ENCODE measurements around the gene RERE.

RERE gene

DNA sequence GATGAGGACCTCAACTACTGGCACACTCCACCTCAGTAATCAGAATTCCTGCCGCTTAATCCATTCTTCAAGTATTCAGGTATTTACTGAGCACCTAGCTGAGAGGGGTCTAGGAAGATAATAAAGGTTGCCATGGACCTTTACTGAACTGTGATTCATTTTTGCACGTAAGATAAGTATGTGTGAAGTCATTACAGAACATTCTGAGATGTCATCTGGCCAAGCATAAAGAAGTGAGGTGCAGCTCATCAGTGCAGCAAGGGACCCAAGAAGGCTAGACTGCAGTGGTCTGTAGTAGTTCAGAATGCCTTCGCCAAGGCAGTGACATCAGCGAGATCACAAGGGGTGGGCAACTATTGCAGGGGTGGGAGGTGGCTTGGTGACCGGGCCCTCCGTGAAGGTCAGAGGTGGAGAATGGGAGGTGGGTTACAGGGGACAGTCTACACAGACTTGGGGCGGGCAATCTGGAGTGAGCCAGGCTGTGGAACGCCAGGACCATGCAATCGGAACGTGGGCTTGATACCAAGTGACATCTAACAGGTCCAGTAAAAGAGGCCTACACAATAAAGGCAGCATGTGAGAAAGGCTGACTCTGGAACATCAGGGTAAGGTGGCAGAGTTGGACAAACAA is 392.2 kb downstream of the RERE start:
- H3K27ac ChIP-seq (ENCODE audit: insufficient read depth, low read length, poor library complexity, severe bottlenecking): peak overlapping the region; percentile 82
- peaks cover 51% of the 10 kb centered on the region for H3K4me1 ChIP-seq (ENCODE audit: control insufficient read depth, insufficient read depth, low read length, poor library complexity, severe bottlenecking)
- no peaks in the 10 kb centered on the region for H3K27me3 ChIP-seq (replicated peaks; ENCODE audit: control insufficient read depth, insufficient read depth, low read length, poor library complexity, severe bottlenecking)
- H3K36me3 ChIP-seq (ENCODE audit: control insufficient read depth, insufficient read depth, low read length): peaks cover 3% of the 10 kb centered on the region
- no peak for DNase-seq
- H3K4me3 ChIP-seq (ENCODE audit: insufficient read depth, low read depth, low read length, poor library complexity, severe bottlenecking): no peak overlapping the region
- no peaks in the 10 kb centered on the region for H3K9me3 ChIP-seq (ENCODE audit: control insufficient read depth, low read length)

DNA sequence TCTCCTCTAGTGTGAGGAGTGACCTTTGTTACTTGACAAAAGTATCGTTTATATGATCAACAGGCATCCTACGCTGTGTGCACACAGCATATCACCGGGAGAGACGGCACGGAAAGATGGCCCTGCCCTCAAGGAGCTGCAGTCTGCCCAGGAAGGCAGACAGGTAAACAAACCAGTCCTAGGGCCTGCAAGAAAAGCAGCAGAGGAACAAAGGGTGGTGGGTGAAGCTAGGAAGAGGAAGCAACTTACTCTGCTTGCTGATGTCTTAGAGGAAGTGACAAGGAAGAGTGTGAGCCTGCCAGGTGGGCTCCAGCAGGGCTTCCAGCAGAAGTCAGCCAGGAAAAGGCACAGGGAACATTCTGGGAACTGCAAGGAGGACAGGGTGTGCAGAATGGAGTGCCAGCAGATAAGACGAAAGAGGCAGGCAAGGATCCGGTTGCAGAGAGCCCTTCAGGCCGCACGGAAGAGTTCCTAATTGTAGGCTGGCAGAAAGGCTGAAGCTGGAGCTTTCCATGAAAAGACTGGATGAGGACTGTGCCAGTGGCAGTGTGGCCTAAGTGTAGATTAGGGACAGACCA is 392.8 kb downstream of the RERE start:
- peaks cover 7% of the 10 kb centered on the region for H3K36me3 ChIP-seq (ENCODE audit: control insufficient read depth, insufficient read depth, low read length)
- peaks cover 55% of the 10 kb centered on the region for H3K4me1 ChIP-seq (ENCODE audit: control insufficient read depth, insufficient read depth, low read length, poor library complexity, severe bottlenecking)

DNA sequence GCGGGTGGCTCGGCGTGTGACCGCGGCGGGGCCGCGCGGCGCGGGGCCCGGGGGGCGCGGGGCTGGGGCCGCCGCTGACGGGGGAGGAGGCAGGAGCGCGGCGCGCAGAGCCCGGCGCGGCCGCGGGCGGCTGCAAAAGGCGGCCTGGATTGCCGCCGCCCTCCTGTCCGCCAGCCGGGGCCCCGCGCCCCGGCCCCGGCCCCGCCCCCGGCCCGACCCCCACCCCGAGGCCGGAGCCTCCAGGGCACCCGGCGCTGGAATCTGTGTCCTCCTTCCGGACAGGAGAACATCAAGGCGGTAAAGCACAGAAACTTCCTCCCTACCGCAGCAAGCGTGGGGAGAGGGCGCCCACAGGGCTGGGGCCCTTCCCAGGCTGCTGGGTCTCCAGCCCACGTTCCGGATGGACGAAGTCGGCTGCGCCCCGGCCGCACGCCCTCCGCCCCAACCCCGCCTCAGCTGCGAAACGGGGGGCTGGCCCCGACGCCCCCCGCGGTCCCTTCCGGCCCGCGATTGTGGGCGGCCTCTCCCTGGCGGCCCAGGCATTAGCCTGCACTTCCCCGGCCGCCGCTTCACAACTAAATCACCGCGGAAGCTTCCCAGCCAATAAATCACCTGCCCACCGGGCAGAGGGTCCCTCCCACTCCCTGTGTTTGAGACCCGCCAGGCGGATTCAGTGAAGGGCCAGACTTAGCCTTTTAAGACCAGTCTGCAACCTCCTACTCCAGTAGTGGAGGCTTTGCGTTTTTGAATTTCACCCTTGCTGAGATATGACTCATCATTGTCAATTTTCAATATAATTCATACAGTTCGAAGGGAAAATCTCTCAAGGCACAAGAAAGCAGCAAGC is 393.5 kb downstream of the RERE start:
- peak; percentile 34 to 44 (median 38) for DNase-seq
- Histone ChIP-seq H3K27me3 (replicated peaks; ENCODE audit: control insufficient read depth, insufficient read depth, low read length, poor library complexity, severe bottlenecking) (no peaks in the 10 kb centered on the region), H3K4me3 (ENCODE audit: insufficient read depth, low read depth, low read length, poor library complexity, severe bottlenecking) (peak overlapping the region; percentile 94), H3K27ac (ENCODE audit: insufficient read depth, low read length, poor library complexity, severe bottlenecking) (peak overlapping the region; percentile 87), H3K9me3 (ENCODE audit: control insufficient read depth, low read length) (no peaks in the 10 kb centered on the region), H3K4me1 (ENCODE audit: control insufficient read depth, insufficient read depth, low read length, poor library complexity, severe bottlenecking) (peaks cover 60% of the 10 kb centered on the region), H3K36me3 (ENCODE audit: control insufficient read depth, insufficient read depth, low read length) (peaks cover 7% of the 10 kb centered on the region)

More for the DNA sequence above, 392.8 kb downstream of the RERE start:
- peak overlapping the region; percentile 82 for H3K27ac ChIP-seq (ENCODE audit: insufficient read depth, low read length, poor library complexity, severe bottlenecking)
- H3K27me3 ChIP-seq (replicated peaks; ENCODE audit: control insufficient read depth, insufficient read depth, low read length, poor library complexity, severe bottlenecking): no peaks in the 10 kb centered on the region
- peak overlapping the region; percentile 63 for H3K4me3 ChIP-seq (ENCODE audit: insufficient read depth, low read depth, low read length, poor library complexity, severe bottlenecking)
- no peaks in the 10 kb centered on the region for H3K9me3 ChIP-seq (ENCODE audit: control insufficient read depth, low read length)
- peak; percentile 5 to 33 (median 27) for DNase-seq

DNA sequence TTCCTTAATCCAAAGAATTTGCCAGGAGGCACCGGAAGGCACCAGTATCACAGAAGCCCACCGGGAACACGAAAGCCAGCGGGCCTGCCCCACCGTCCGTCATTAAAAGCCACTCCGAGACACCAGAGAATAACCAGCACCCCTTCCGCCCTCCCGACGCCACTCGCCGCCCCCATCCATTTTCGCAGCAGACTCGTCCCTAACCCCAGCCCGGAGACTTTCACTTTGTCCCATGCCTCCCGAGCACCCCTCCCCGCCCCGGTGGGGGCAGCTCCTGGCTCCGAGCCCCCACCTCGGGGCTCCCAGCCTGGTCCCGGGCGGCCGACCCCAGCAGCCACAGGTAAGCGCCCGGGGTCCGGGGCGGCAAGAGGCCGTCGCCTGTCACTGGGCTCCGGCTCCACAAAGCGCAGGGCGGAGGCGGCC is 394.2 kb downstream of the RERE start:
- H3K4me1 ChIP-seq (ENCODE audit: control insufficient read depth, insufficient read depth, low read length, poor library complexity, severe bottlenecking): peaks cover 60% of the 10 kb centered on the region
- peak overlapping the region; percentile 87 for H3K27ac ChIP-seq (ENCODE audit: insufficient read depth, low read length, poor library complexity, severe bottlenecking)
- H3K4me3 ChIP-seq (ENCODE audit: insufficient read depth, low read depth, low read length, poor library complexity, severe bottlenecking): peak overlapping the region; percentile 94
- H3K27me3 ChIP-seq (replicated peaks; ENCODE audit: control insufficient read depth, insufficient read depth, low read length, poor library complexity, severe bottlenecking): no peaks in the 10 kb centered on the region
- DNase-seq: peak; percentile 6 to 28 (median 18)
- H3K9me3 ChIP-seq (ENCODE audit: control insufficient read depth, low read length): no peaks in the 10 kb centered on the region
- H3K36me3 ChIP-seq (ENCODE audit: control insufficient read depth, insufficient read depth, low read length): peaks cover 7% of the 10 kb centered on the region

DNA sequence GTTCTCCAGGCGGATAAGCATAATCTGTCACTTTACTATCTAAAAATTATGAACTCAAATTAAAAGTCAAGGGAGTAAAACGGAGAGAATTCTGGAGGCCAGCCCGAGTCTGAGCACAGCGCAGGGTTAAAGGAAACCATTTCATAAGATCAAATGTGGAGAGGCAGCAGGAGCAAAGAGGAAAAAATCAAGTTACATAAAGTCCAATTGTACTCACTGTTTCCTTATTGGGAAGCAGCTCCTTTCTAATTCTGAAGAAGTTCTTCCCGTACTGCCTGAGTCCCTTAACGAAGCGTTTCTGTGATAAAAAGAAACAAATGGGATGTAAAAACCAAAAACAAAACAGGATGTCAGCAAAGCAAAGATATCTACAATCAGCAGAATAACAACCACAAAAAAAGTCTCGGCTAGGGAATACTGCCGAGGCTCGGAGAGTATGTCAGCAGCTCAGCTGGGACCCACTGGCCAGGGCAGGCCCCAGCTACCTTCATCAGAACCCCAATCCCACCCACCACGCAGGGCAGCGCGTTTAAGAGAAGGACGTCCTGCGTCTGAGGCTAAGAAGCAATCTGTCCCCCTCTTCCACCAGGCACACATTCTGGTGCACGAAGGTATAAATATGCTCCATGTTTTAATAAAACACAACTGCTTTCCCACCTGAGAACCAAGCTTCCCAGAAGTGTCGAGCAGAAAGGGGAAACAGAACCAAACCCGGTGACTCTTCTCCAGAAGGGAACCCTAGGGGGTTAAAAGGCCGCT is 394.8 kb downstream of the RERE start:
- Histone ChIP-seq H3K27ac (ENCODE audit: insufficient read depth, low read length, poor library complexity, severe bottlenecking) (peak overlapping the region; percentile 87), H3K4me1 (ENCODE audit: control insufficient read depth, insufficient read depth, low read length, poor library complexity, severe bottlenecking) (peaks cover 60% of the 10 kb centered on the region), H3K36me3 (ENCODE audit: control insufficient read depth, insufficient read depth, low read length) (peaks cover 7% of the 10 kb centered on the region), H3K4me3 (ENCODE audit: insufficient read depth, low read depth, low read length, poor library complexity, severe bottlenecking) (peak overlapping the region; percentile 94), H3K27me3 (replicated peaks; ENCODE audit: control insufficient read depth, insufficient read depth, low read length, poor library complexity, severe bottlenecking) (no peaks in the 10 kb centered on the region), H3K9me3 (ENCODE audit: control insufficient read depth, low read length) (no peaks in the 10 kb centered on the region)
- no peak for DNase-seq

DNA sequence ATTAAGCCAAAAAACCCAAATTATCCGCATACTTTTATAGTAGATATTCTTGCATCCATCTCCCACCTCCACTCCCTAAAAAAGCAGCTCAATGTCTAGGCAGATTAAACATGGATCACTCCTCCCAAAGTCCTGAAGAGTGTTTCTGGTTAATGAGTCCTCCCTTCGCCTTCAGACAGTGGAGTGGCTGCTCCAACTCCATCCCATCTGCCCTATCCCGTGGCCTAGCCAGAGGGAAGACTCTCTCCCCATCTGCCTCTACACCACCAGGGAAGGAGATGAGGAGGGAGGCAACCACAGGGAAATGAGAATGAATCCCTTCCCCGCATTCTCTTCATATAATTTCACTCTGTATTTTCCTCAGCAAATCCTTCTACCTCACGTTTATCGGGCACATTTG is 395.7 kb downstream of the RERE start:
- peaks cover 11% of the 10 kb centered on the region for H3K36me3 ChIP-seq (ENCODE audit: control insufficient read depth, insufficient read depth, low read length)
- H3K27me3 ChIP-seq (replicated peaks; ENCODE audit: control insufficient read depth, insufficient read depth, low read length, poor library complexity, severe bottlenecking): no peaks in the 10 kb centered on the region
- H3K4me1 ChIP-seq (ENCODE audit: control insufficient read depth, insufficient read depth, low read length, poor library complexity, severe bottlenecking): peaks cover 52% of the 10 kb centered on the region
- DNase-seq: no peak
- H3K9me3 ChIP-seq (ENCODE audit: control insufficient read depth, low read length): no peaks in the 10 kb centered on the region
- peak overlapping the region; percentile 94 for H3K4me3 ChIP-seq (ENCODE audit: insufficient read depth, low read depth, low read length, poor library complexity, severe bottlenecking)
- H3K27ac ChIP-seq (ENCODE audit: insufficient read depth, low read length, poor library complexity, severe bottlenecking): peak overlapping the region; percentile 87

DNA sequence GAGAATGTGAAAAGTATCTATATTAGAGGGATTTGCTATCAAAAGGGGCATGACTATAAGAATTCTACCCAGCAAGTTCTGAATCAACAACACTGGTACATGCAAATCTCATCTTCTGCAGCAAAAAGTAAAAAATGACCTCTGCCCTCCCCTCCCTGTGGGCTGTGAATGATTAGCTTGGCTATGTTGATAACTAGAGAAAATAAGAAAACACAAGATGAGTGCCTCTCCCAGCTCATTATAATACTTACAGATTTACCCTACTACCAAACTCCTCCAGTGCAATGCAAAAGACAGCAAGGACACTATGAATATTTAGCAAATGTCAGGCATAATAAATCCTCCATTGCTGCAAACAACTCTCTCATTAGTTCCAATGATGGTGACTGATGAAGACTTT is 397.1 kb downstream of the RERE start:
- Histone ChIP-seq H3K4me1 (ENCODE audit: control insufficient read depth, insufficient read depth, low read length, poor library complexity, severe bottlenecking) (peaks cover 46% of the 10 kb centered on the region), H3K4me3 (ENCODE audit: insufficient read depth, low read depth, low read length, poor library complexity, severe bottlenecking) (peak overlapping the region; percentile 94), H3K9me3 (ENCODE audit: control insufficient read depth, low read length) (no peaks in the 10 kb centered on the region), H3K27me3 (replicated peaks; ENCODE audit: control insufficient read depth, insufficient read depth, low read length, poor library complexity, severe bottlenecking) (no peaks in the 10 kb centered on the region), H3K36me3 (ENCODE audit: control insufficient read depth, insufficient read depth, low read length) (peaks cover 13% of the 10 kb centered on the region), H3K27ac (ENCODE audit: insufficient read depth, low read length, poor library complexity, severe bottlenecking) (no peak overlapping the region)
- no peak for DNase-seq

DNA sequence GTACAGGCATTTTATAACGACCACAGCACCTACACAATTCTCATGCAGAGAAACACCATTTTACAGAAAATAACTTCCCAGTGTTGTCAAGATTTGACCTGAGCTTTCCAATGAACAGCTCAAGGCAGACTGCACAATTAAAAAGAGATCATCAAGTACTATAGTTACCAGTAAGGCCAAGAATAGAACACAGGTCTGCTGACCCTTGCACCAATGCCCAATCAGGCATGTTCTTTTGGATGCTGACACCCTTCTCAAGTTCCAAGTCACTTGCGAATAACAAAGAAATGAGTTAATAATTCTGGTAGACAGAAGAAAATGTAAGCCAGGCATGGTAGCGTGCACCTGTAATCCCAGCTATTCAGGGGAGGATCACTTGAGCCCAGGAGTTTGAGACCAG is 397.6 kb downstream of the RERE start:
- DNase-seq: no peak
- peaks cover 42% of the 10 kb centered on the region for H3K4me1 ChIP-seq (ENCODE audit: control insufficient read depth, insufficient read depth, low read length, poor library complexity, severe bottlenecking)
- no peak overlapping the region for H3K27ac ChIP-seq (ENCODE audit: insufficient read depth, low read length, poor library complexity, severe bottlenecking)
- H3K36me3 ChIP-seq (ENCODE audit: control insufficient read depth, insufficient read depth, low read length): peaks cover 13% of the 10 kb centered on the region
- peak overlapping the region; percentile 94 for H3K4me3 ChIP-seq (ENCODE audit: insufficient read depth, low read depth, low read length, poor library complexity, severe bottlenecking)
- H3K27me3 ChIP-seq (replicated peaks; ENCODE audit: control insufficient read depth, insufficient read depth, low read length, poor library complexity, severe bottlenecking): no peaks in the 10 kb centered on the region
- H3K9me3 ChIP-seq (ENCODE audit: control insufficient read depth, low read length): no peaks in the 10 kb centered on the region

DNA sequence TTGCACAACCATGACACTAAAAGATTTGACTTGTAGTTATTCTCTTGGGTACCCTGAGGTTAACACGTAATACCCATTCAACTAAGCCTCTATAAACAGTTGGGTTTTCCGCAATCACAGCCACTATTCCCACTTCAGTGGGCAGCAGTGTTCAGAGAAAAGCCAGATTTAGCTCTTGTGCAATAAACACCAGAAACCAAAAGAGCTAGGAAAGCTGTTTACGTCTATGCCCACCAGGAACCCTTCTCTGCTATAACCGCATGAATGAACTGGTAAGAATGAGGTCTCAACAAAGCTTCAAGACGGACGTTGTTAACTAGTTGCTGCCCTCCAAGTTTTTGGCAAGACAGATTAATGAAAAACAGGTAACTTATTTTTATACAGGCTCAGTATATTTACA is 398.3 kb downstream of the RERE start:
- no peak for DNase-seq
- H3K9me3 ChIP-seq (ENCODE audit: control insufficient read depth, low read length): no peaks in the 10 kb centered on the region
- H3K36me3 ChIP-seq (ENCODE audit: control insufficient read depth, insufficient read depth, low read length): peaks cover 13% of the 10 kb centered on the region
- no peaks in the 10 kb centered on the region for H3K27me3 ChIP-seq (replicated peaks; ENCODE audit: control insufficient read depth, insufficient read depth, low read length, poor library complexity, severe bottlenecking)
- no peak overlapping the region for H3K27ac ChIP-seq (ENCODE audit: insufficient read depth, low read length, poor library complexity, severe bottlenecking)
- peak overlapping the region; percentile 94 for H3K4me3 ChIP-seq (ENCODE audit: insufficient read depth, low read depth, low read length, poor library complexity, severe bottlenecking)
- H3K4me1 ChIP-seq (ENCODE audit: control insufficient read depth, insufficient read depth, low read length, poor library complexity, severe bottlenecking): peaks cover 35% of the 10 kb centered on the region

Measured in effector memory CD4-positive, alpha-beta T cell (primary cell).